Articular chondrocyte of knee joint (primary cell): Measurements from ENCODE around the gene MAGEA2. TPM values are rescaled to one million over a fixed set of nuclear protein-coding genes. Genes with fewer than 3 reads are reported as not detected.

ENCODE experiments used
- total RNA-seq: library from RNA; depleted of rRNA; stranded (reverse); fragments of >200 nt; gene quantifications from 2 replicates; pipeline ENCODE4 v1.2.3, GENCODE V29; 2012

Gene MAGEA2
- total RNA-seq, result not detected in 2 replicates

GRCh38 chrX:152753686-152754650 is at the start of gene MAGEA2:
Gene MAGEA2, minus strand, starts transcription at chrX:152753842. Its CDS starts 2,479 bp downstream, at chrX:152751363.

GRCh38 chrX:152769549-152770289 is 16.1 kb upstream of the MAGEA2 start, which contains the start of gene MAGEA6:
Gene MAGEA6, minus strand, starts transcription at chrX:152769689. Its CDS starts 2,039 bp downstream, at chrX:152767650.

GRCh38 chrX:152758918-152759317 is 5.3 kb upstream of the MAGEA2 start, which contains the start of gene CSAG3:
Gene CSAG3, plus strand, starts transcription at chrX:152759218.

GRCh38 chrX:152733261-152733975 is 20.2 kb downstream of the MAGEA2 start, which contains the start of the genes CSAG1 and MAGEA12:
Gene CSAG1, minus strand, starts transcription at chrX:152733721. Its CDS starts 1,261 bp downstream, at chrX:152732460.
Gene MAGEA12, plus strand, starts transcription at chrX:152733757. Its CDS starts 2,405 bp downstream, at chrX:152736162.

GRCh38 chrX:152713815-152714787 is 39.5 kb downstream of the MAGEA2 start, which contains the start of gene MAGEA2B:
Gene MAGEA2B, plus strand, starts transcription at chrX:152714628. Its CDS starts 2,479 bp downstream, at chrX:152717107.

GRCh38 chrX:152709173-152709572 is 44.5 kb downstream of the MAGEA2 start, which contains the start of gene CSAG2:
Gene CSAG2, minus strand, starts transcription at chrX:152709273. Its CDS starts 161 bp downstream, at chrX:152709112.

Other genes with a start within 250 kb of the MAGEA2 start
- under 0.01 TPM in 1 of 2 replicates, not detected in the other for gene GABRQ, start 115.9 kb downstream of the MAGEA2 start, total RNA-seq
- not detected in 2 replicates for gene MAGEA3, start 55.0 kb downstream of the MAGEA2 start, total RNA-seq
- gene CSAG2, start 44.6 kb downstream of the MAGEA2 start, total RNA-seq, result not detected in 2 replicates
- gene MAGEA2B, start 39.2 kb downstream of the MAGEA2 start, total RNA-seq, result not detected in 2 replicates
- not detected in 2 replicates for gene CSAG1, start 20.1 kb downstream of the MAGEA2 start, total RNA-seq
- not detected in 2 replicates for gene MAGEA12, start 20.1 kb downstream of the MAGEA2 start, total RNA-seq
- not detected in 2 replicates for gene CSAG3, start 5.4 kb upstream of the MAGEA2 start, total RNA-seq
- gene MAGEA6, start 15.8 kb upstream of the MAGEA2 start, total RNA-seq, result not detected in 2 replicates
- 50.3 and 67.7 TPM in 2 replicates for gene CETN2, start 76.9 kb upstream of the MAGEA2 start, total RNA-seq
- 15.0 and 15.8 TPM in 2 replicates for gene NSDHL, start 77.2 kb upstream of the MAGEA2 start, total RNA-seq
- 3.4 and 5.0 TPM in 2 replicates for gene ZNF185, start 144.2 kb upstream of the MAGEA2 start, total RNA-seq
- gene PNMA5, start 240.3 kb upstream of the MAGEA2 start, total RNA-seq, result not detected in 2 replicates